NCI-H226 (cell line): ENCODE results near the gene DIP2B.
A peak's percentile ranks its signal among the peaks of the same experiment; 100 is the strongest.

ENCODE experiments used
- DNase-seq: peaks from one replicate; pipeline ENCODE4 v3.0.0-alpha.2; 2015

The DIP2B gene

GRCh38 chr12:50615145-50615906 is 110.5 kb downstream of the DIP2B start:
- no peak for DNase-seq

- no peak for DNase-seq
Observed at GRCh38 chr12:50615907-50616296, 111.1 kb downstream of the DIP2B start.

GRCh38 chr12:50617657-50618056 is 112.9 kb downstream of the DIP2B start:
- DNase-seq: no peak

- peak; percentile 89 for DNase-seq
Observed at GRCh38 chr12:50618864-50619609, 114.3 kb downstream of the DIP2B start.

- DNase-seq: no peak
Observed at GRCh38 chr12:50619610-50619958, 114.8 kb downstream of the DIP2B start.

GRCh38 chr12:50620109-50620977 is 115.6 kb downstream of the DIP2B start:
- DNase-seq: peak; percentile 86

GRCh38 chr12:50620978-50621360 is 116.2 kb downstream of the DIP2B start:
- no peak for DNase-seq

- DNase-seq: no peak
Observed at GRCh38 chr12:50621399-50622300, 116.9 kb downstream of the DIP2B start.

- DNase-seq: no peak
Observed at GRCh38 chr12:50625029-50625925, 120.5 kb downstream of the DIP2B start.

- no peak for DNase-seq
Observed at GRCh38 chr12:50626026-50626425, 121.2 kb downstream of the DIP2B start.

- no peak for DNase-seq
Observed at GRCh38 chr12:50627491-50627890, 122.7 kb downstream of the DIP2B start.

- no peak for DNase-seq
Observed at GRCh38 chr12:50628394-50628793, 123.6 kb downstream of the DIP2B start.

GRCh38 chr12:50633955-50634354 is 129.2 kb downstream of the DIP2B start:
- no peak for DNase-seq

GRCh38 chr12:50634379-50634778 is 129.6 kb downstream of the DIP2B start:
- no peak for DNase-seq

- DNase-seq: no peak
Observed at GRCh38 chr12:50635364-50635763, 130.6 kb downstream of the DIP2B start.

GRCh38 chr12:50635857-50636256 is 131.1 kb downstream of the DIP2B start:
- DNase-seq: no peak

- no peak for DNase-seq
Observed at GRCh38 chr12:50636505-50636904, 131.7 kb downstream of the DIP2B start.

- DNase-seq: peak; percentile 32
Observed at GRCh38 chr12:50637870-50638481, 133.2 kb downstream of the DIP2B start.

- DNase-seq: no peak
Observed at GRCh38 chr12:50638482-50638880, 133.7 kb downstream of the DIP2B start.

- no peak for DNase-seq
Observed at GRCh38 chr12:50639721-50640120, 134.9 kb downstream of the DIP2B start.
